Measurements from ENCODE around the gene ASTN2. TPM values are rescaled to one million over a fixed set of nuclear protein-coding genes. Genes with fewer than 3 reads are reported as not detected.

The ASTN2 gene
- total and polyA plus RNA-seq, 4 donors: 0.57 to 2.9 (median 1.4) TPM

GRCh38 chr9:116605904-116606341, 808.9 kb downstream of the ASTN2 start:
- DNase-seq (ENCODE audit: low spot score): no peak
- Histone ChIP-seq H3K27ac (ENCODE audit: low read depth in 1 of 2, low read length in 2 of 2) (no peak overlapping the region), H3K9ac (ENCODE audit: low read depth in 1 of 2, low read length in 2 of 2) (no peak overlapping the region), H3K36me3 (ENCODE audit: control insufficient read depth in 4 of 4, insufficient read depth in 3 of 4, low read depth in 1 of 4, low read length in 3 of 4) (no peaks in the 10 kb centered on the region), H3K27me3 (ENCODE audit: control insufficient read depth in 4 of 4, insufficient read depth in 4 of 4, low read length in 3 of 4) (no peaks in the 10 kb centered on the region), H3K4me1 (ENCODE audit: control insufficient read depth in 4 of 4, insufficient read depth in 4 of 4, low read length in 3 of 4) (no peaks in the 10 kb centered on the region), H3K4me3 (ENCODE audit: low read depth in 1 of 3, low read length in 3 of 3) (no peak overlapping the region), H3K9me3 (ENCODE audit: control insufficient read depth in 4 of 4, low read length in 3 of 4) (no peaks in the 10 kb centered on the region)
- 94% methylated on average over 10 of the region's 10 CpGs for WGBS
- TF ChIP-seq FOXA2 (IDR thresholded peaks at IDR 0.05) (no peak), HNF4A (conservative IDR thresholded peaks at IDR 0.05) (no peak), CTCF (IDR thresholded peaks at IDR 0.05; ENCODE audit: low read depth, low read length, missing input control) (no peak)
- TF ChIP-seq, protein P1, sequence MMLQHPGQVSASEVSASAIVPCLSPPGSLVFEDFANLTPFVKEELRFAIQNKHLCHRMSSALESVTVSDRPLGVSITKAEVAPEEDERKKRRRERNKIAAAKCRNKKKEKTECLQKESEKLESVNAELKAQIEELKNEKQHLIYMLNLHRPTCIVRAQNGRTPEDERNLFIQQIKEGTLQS (IDR thresholded peaks at IDR 0.05): no peak
- TF ChIP-seq, protein P2, sequence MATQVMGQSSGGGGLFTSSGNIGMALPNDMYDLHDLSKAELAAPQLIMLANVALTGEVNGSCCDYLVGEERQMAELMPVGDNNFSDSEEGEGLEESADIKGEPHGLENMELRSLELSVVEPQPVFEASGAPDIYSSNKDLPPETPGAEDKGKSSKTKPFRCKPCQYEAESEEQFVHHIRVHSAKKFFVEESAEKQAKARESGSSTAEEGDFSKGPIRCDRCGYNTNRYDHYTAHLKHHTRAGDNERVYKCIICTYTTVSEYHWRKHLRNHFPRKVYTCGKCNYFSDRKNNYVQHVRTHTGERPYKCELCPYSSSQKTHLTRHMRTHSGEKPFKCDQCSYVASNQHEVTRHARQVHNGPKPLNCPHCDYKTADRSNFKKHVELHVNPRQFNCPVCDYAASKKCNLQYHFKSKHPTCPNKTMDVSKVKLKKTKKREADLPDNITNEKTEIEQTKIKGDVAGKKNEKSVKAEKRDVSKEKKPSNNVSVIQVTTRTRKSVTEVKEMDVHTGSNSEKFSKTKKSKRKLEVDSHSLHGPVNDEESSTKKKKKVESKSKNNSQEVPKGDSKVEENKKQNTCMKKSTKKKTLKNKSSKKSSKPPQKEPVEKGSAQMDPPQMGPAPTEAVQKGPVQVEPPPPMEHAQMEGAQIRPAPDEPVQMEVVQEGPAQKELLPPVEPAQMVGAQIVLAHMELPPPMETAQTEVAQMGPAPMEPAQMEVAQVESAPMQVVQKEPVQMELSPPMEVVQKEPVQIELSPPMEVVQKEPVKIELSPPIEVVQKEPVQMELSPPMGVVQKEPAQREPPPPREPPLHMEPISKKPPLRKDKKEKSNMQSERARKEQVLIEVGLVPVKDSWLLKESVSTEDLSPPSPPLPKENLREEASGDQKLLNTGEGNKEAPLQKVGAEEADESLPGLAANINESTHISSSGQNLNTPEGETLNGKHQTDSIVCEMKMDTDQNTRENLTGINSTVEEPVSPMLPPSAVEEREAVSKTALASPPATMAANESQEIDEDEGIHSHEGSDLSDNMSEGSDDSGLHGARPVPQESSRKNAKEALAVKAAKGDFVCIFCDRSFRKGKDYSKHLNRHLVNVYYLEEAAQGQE (IDR thresholded peaks at IDR 0.05): no peak
- TF ChIP-seq, protein P3, sequence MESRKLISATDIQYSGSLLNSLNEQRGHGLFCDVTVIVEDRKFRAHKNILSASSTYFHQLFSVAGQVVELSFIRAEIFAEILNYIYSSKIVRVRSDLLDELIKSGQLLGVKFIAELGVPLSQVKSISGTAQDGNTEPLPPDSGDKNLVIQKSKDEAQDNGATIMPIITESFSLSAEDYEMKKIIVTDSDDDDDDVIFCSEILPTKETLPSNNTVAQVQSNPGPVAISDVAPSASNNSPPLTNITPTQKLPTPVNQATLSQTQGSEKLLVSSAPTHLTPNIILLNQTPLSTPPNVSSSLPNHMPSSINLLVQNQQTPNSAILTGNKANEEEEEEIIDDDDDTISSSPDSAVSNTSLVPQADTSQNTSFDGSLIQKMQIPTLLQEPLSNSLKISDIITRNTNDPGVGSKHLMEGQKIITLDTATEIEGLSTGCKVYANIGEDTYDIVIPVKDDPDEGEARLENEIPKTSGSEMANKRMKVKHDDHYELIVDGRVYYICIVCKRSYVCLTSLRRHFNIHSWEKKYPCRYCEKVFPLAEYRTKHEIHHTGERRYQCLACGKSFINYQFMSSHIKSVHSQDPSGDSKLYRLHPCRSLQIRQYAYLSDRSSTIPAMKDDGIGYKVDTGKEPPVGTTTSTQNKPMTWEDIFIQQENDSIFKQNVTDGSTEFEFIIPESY (IDR thresholded peaks at IDR 0.05): no peak

DNA sequence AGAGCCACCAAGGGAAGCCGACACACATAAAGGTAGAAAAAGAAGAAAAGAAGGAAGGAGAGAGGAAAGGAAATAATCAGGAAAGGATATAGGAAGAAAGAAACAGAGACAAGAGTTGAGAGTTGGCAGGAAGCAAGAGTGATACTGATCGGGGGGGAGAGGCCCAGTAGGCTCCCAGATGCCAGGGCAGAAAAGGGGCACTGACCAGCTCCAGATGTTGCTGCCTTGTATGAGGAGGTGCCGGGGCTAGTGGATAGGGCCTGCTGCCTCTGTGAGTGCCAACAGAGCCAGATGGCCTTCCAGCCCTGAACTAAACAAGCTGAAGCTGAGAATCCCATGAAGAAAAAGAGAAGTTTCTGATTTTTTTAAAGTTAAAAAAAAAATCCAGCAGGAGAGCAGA, 809.8 kb downstream of the ASTN2 start:
- Histone ChIP-seq H3K27ac (ENCODE audit: low read depth in 1 of 2, low read length in 2 of 2) (no peak overlapping the region), H3K4me1 (ENCODE audit: control insufficient read depth in 4 of 4, insufficient read depth in 4 of 4, low read length in 3 of 4) (no peaks in the 10 kb centered on the region), H3K27me3 (ENCODE audit: control insufficient read depth in 4 of 4, insufficient read depth in 4 of 4, low read length in 3 of 4) (no peaks in the 10 kb centered on the region), H3K9ac (ENCODE audit: low read depth in 1 of 2, low read length in 2 of 2) (no peak overlapping the region), H3K9me3 (ENCODE audit: control insufficient read depth in 4 of 4, low read length in 3 of 4) (no peaks in the 10 kb centered on the region), H3K36me3 (ENCODE audit: control insufficient read depth in 4 of 4, insufficient read depth in 3 of 4, low read depth in 1 of 4, low read length in 3 of 4) (no peaks in the 10 kb centered on the region), H3K4me3 (ENCODE audit: low read depth in 1 of 3, low read length in 3 of 3) (no peak overlapping the region)
- 90% methylated on average over 3 of the region's 3 CpGs for WGBS
- DNase-seq (ENCODE audit: low spot score): no peak
- TF ChIP-seq JUND (IDR thresholded peaks at IDR 0.05) (no peak), FOXA1 (IDR thresholded peaks at IDR 0.05) (no peak), HNF4A (conservative IDR thresholded peaks at IDR 0.05) (no peak), MAX (IDR thresholded peaks at IDR 0.05) (no peak), HNF4G (IDR thresholded peaks at IDR 0.05) (no peak), RAD21 (IDR thresholded peaks at IDR 0.05) (no peak), EGR1 (IDR thresholded peaks at IDR 0.05; ENCODE audit: low read depth in 2 of 2) (no peak), YY1 (IDR thresholded peaks at IDR 0.05) (no peak), TAF1 (conservative IDR thresholded peaks at IDR 0.05) (no peak), SP1 (IDR thresholded peaks at IDR 0.05) (no peak), RXRA (IDR thresholded peaks at IDR 0.05) (no peak), FOXA2 (IDR thresholded peaks at IDR 0.05) (no peak), GABPA (IDR thresholded peaks at IDR 0.05 in 1 of 2, conservative IDR thresholded peaks at IDR 0.05 in 1 of 2) (no peak)
- TF ChIP-seq, protein P1 (IDR thresholded peaks at IDR 0.05): no peak
- TF ChIP-seq, protein P3 (IDR thresholded peaks at IDR 0.05): no peak
- TF ChIP-seq, protein P2 (IDR thresholded peaks at IDR 0.05): no peak

Measured in liver (tissue), 9 donors.